Measurements from ENCODE around the gene KMT2B.
A peak's percentile ranks its signal among the peaks of the same experiment; 100 is the strongest.
"Not testable (repeated sequence)": the region's sequence is repeated elsewhere in the genome, so short reads cannot be mapped to it uniquely, and the experiment has no call there.

Gene KMT2B

GRCh38 chr19:35710784-35711723 is 6.7 kb upstream of the KMT2B start:
- no peak for DNase-seq

DNA sequence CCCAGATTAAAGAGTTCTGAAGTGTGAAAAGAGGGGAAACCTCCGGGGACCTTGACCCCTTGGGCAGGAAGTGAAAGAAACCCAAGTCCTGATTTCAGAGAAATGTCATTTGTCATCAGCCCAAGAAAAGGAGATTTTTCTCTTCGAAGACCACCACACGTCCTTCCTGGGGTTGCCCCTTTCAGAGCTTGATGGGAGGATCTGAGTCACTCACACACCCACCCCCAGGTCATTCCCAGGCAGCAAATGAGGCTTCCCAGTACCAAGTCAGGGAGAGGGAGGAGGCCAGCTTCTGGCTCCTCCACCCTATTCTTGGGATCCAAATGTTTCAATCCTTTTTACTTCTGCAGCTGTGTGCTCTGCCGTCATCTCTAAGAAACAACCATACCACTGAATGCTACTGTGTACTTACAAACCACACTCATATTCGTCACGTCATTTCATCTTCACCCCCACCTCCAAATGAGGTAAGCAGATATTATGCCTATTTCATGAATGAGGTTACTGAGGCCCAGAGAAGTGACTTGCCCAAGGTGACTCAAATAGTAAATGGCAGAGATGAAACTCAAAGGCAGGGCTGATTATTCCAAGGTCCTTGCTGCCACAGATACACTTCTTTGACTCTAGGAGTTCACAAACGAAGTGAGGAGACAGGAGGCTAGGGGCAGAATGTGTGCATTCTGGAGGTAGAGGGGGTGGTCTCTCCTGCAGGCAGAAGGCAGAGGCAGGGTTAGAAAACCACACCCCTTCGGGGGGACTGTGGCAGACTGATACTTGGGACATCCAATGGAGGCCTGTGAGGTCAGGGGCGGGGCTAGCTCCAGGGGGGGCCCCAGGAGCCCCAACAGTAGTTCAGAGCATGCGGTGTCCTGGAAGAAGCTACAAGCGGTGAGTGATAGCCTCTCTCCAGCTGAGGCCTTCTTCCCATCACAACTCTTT is 5.0 kb upstream of the KMT2B start:
- no peak for DNase-seq

GRCh38 chr19:35713506-35713850 is 4.3 kb upstream of the KMT2B start:
- DNase-seq, result no peak

GRCh38 chr19:35713904-35714495 is 3.8 kb upstream of the KMT2B start:
- no peak for DNase-seq

- DNase-seq, result peak; percentile 15 to 33
Observed at GRCh38 chr19:35714601-35715354, 3.0 kb upstream of the KMT2B start.

- no peak for DNase-seq
Observed at GRCh38 chr19:35715355-35715809, 2.4 kb upstream of the KMT2B start.

GRCh38 chr19:35715981-35716800 is 1.6 kb upstream of the KMT2B start:
- no peak for DNase-seq

DNA sequence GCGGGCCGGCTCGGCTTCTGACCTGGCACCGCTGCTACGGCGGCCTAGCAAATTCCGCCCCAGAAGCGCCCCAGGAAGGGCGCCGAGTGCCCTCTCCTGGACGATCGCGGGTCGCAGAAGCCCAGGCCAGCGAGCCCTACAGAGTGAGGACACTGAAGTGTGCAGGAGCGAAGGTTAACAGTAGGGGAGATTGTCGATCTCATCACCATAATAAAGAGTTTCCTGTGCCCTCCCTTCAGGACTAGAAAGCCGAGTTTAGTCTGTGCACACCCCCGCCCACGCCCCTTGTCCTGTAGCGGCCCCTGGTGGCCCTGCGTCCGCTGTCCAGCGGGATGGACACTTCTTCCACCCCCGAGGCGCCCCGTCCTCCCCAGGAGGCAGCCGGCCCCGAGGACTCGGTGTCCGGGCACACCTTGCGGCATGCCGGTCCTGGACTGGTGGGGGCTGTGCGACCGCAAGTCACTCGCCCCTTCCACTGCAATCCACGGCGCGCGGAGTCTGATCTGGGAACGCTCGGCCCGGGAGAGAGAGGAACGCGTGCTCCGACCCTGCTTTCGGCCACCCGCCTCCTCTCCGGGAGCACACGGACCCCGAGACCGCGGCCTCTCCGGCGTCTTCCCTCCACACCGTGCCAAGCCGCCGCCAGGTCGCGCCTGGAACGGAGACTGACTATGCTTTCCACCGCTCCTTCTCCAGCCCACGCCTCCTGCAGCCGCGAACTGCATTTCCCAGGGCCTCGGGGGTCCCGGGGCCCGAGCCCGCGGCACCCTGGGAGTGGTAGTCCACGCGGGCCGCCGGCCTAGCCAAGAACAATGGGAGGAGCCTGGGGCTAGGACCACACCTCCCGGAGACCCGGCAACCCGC is 770 bp upstream of the KMT2B start:
- peak; percentile 67 to 95 for DNase-seq

- DNase-seq, result peak in 1 of 2 experiments; percentile 15
Observed at GRCh38 chr19:35718345-35719041, 690 bp downstream of the KMT2B start.

DNA sequence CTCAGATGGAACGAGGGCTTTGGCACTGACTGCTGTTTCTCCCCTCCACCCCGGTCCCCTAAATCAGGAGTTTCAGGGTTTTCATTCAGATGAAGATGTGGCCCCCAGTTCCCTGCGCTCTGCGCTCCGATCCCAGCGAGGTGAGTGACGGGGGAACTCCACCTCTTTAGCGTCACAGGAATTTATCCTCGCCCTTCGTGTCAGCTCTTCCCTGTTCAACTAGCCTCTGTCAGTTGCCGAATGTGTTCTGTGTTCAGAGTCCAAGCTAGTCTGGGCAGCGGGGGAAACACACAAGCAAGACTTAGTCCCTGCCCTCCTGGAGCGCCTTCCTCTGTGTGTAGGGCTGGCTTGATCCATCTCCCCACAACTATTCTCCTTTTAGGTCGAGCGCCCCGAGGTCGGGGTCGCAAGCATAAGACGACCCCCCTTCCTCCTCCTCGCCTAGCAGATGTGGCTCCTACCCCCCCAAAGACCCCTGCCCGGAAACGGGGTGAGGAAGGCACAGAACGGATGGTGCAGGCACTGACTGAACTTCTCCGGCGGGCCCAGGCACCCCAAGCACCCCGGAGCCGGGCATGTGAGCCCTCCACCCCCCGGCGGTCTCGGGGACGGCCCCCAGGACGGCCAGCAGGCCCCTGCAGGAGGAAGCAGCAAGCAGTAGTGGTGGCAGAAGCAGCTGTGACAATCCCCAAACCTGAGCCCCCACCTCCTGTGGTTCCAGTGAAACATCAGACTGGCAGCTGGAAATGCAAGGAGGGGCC is 1.8 kb downstream of the KMT2B start:
- no peak for DNase-seq

DNA sequence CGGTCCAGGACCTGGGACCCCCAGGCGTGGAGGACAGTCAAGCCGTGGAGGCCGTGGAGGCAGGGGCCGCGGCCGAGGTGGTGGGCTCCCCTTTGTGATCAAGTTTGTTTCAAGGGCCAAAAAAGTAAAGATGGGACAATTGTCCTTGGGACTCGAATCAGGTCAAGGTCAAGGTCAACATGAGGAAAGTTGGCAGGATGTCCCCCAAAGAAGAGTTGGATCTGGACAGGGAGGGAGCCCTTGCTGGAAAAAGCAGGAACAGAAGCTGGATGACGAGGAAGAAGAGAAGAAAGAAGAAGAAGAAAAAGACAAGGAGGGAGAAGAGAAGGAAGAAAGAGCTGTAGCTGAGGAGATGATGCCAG is 2.3 kb downstream of the KMT2B start:
- DNase-seq, result no peak

DNA sequence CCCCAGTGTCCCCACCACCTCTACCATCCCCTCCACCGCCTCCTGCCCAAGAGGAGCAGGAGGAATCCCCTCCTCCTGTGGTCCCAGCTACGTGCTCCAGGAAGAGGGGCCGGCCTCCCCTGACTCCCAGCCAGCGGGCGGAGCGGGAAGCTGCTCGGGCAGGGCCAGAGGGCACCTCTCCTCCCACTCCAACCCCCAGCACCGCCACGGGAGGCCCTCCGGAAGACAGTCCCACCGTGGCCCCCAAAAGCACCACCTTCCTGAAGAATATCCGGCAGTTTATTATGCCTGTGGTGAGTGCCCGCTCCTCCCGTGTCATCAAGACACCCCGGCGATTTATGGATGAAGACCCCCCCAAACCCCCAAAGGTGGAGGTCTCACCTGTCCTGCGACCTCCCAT is 2.8 kb downstream of the KMT2B start:
- DNase-seq, result no peak

DNA sequence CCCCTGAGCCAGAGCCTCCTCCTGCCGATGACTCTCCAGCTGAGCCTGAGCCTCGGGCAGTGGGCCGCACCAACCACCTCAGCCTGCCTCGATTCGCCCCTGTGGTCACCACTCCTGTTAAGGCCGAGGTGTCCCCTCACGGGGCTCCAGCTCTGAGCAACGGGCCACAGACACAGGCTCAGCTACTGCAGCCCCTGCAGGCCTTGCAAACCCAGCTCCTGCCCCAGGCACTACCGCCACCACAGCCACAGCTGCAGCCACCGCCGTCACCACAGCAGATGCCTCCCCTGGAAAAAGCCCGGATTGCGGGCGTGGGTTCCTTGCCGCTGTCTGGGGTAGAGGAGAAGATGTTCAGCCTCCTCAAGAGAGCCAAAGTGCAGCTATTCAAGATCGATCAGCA is 3.6 kb downstream of the KMT2B start:
- no peak for DNase-seq

DNA sequence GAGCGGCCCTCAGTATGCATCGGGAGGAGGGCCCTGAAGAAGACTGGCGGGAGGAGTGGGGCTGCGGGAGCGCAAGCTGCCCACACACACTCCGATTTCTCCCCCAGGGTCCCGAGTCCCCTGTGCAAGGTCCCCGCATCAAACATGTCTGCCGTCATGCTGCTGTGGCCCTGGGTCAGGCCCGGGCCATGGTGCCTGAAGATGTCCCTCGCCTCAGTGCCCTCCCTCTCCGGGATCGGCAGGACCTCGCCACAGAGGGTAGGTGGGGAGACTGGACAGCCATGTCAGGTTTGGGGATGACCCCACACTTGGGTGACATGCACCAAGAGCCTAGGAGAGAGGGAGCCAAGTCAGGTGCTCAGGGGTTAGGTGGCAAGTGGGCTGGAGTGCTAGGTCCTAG is 4.7 kb downstream of the KMT2B start:
- no peak for DNase-seq

- no peak for DNase-seq
Observed at GRCh38 chr19:35722897-35723296, 5.1 kb downstream of the KMT2B start.

- no peak for DNase-seq
Observed at GRCh38 chr19:35723671-35724070, 5.9 kb downstream of the KMT2B start.

GRCh38 chr19:35724132-35724531 is 6.3 kb downstream of the KMT2B start:
- not testable (repeated sequence) for DNase-seq

DNA sequence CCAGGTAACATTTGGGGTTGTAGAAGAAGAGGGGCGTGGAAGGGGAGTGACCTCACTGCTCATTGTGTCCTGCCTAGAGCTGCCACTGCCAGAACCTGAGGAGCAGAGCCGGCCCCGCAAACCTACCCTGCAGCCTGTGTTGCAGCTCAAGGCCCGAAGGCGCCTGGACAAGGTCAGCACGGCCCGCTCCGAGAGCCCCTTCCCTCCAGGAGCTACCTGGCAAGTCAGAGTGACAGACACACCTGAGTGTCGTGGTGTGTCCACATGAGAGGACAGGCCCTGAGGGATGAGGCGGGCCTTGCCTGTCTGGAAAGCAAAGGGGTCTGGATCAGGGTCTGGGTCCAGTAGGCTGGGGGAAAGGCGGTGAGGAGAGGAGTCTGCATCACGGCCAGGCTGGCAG is 6.8 kb downstream of the KMT2B start:
- no peak for DNase-seq

- no peak for DNase-seq
Observed at GRCh38 chr19:35725216-35725861, 7.5 kb downstream of the KMT2B start.
